ENCODE measurements around the gene C16orf54.
"Not testable (repeated sequence)": the region's sequence is repeated elsewhere in the genome, so short reads cannot be mapped to it uniquely, and the experiment has no call there.

Gene C16orf54

DNA sequence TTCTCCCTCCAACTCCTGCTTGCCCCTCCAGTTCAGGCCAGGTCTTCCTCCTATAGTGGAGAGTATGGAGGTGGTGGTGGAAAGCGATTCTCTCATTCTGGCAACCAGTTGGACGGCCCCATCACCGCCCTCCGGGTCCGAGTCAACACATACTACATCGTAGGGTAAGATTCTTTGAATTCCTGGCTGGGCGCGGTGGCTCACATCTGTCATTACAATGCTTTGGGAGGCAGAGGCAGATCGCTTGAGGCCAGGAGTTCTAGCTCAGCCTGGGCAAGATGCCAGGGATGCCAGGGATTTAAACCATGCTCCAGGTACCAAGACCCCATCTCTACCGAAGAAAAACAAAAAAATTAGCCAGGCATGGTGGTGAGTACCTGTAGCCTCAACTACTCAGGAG, 33.7 kb upstream of the C16orf54 start:
- no peak for TF ChIP-seq CTCF (IDR thresholded peaks at IDR 0.05)

GRCh38 chr16:29777576-29778350, 32.0 kb upstream of the C16orf54 start, which contains the start of gene ZG16:
Gene ZG16 (plus strand): TSS chr16:29778256. CDS start chr16:29779267, 1,011 bp downstream.
- Mint-ChIP-seq H3K9me3 (no peaks in the 10 kb centered on the region), H3K4me1 (no peaks in the 10 kb centered on the region), H3K4me3 (no peak within 1 kb of the TSS), H3K27ac (no peak within 1 kb of the TSS), H3K27me3 (ENCODE audit: low read depth, poor library complexity) (peaks cover 63% of the 10 kb centered on the region), H3K36me3 (ENCODE audit: low read depth) (no peaks in the 10 kb centered on the region)
- no peak for TF ChIP-seq CTCF (IDR thresholded peaks at IDR 0.05)
- DNase-seq, result no peak

More for the DNA sequence above, 33.7 kb upstream of the C16orf54 start:
- H3K4me3 Mint-ChIP-seq, result no peak overlapping the region
- H3K27me3 Mint-ChIP-seq (ENCODE audit: low read depth, poor library complexity), result peaks cover 59% of the 10 kb centered on the region
- peaks cover 8% of the 10 kb centered on the region for H3K4me1 Mint-ChIP-seq
- H3K9me3 Mint-ChIP-seq, result peaks cover 12% of the 10 kb centered on the region
- no peak for DNase-seq
- H3K36me3 Mint-ChIP-seq (ENCODE audit: low read depth), result no peaks in the 10 kb centered on the region
- H3K27ac Mint-ChIP-seq, result peak overlapping the region; percentile 15

- Mint-ChIP-seq H3K4me3 (no peak overlapping the region), H3K27ac (no peak overlapping the region), H3K36me3 (ENCODE audit: low read depth) (no peaks in the 10 kb centered on the region), H3K4me1 (peaks cover 4% of the 10 kb centered on the region), H3K9me3 (no peaks in the 10 kb centered on the region), H3K27me3 (ENCODE audit: low read depth, poor library complexity) (peaks cover 51% of the 10 kb centered on the region)
- no peak for TF ChIP-seq CTCF (IDR thresholded peaks at IDR 0.05)
- no peak for DNase-seq
These were observed 30.1 kb upstream of the C16orf54 start for GRCh38 chr16:29775742-29776408.

- Mint-ChIP-seq H3K4me1 (peaks cover 4% of the 10 kb centered on the region), H3K36me3 (ENCODE audit: low read depth) (no peaks in the 10 kb centered on the region), H3K27ac (no peak overlapping the region), H3K9me3 (no peaks in the 10 kb centered on the region), H3K4me3 (no peak overlapping the region), H3K27me3 (ENCODE audit: low read depth, poor library complexity) (peaks cover 40% of the 10 kb centered on the region)
- no peak for DNase-seq
- TF ChIP-seq CTCF (IDR thresholded peaks at IDR 0.05), result no peak
These were observed 28.9 kb upstream of the C16orf54 start for GRCh38 chr16:29774730-29775129.

- not testable (repeated sequence) for H3K4me3 Mint-ChIP-seq; H3K36me3 Mint-ChIP-seq (ENCODE audit: low read depth); H3K4me1 Mint-ChIP-seq; DNase-seq; H3K27ac Mint-ChIP-seq; H3K9me3 Mint-ChIP-seq
- peaks cover 26% of the 10 kb centered on the region for H3K27me3 Mint-ChIP-seq (ENCODE audit: low read depth, poor library complexity)
These were observed 26.5 kb upstream of the C16orf54 start for GRCh38 chr16:29772330-29772729.

DNA sequence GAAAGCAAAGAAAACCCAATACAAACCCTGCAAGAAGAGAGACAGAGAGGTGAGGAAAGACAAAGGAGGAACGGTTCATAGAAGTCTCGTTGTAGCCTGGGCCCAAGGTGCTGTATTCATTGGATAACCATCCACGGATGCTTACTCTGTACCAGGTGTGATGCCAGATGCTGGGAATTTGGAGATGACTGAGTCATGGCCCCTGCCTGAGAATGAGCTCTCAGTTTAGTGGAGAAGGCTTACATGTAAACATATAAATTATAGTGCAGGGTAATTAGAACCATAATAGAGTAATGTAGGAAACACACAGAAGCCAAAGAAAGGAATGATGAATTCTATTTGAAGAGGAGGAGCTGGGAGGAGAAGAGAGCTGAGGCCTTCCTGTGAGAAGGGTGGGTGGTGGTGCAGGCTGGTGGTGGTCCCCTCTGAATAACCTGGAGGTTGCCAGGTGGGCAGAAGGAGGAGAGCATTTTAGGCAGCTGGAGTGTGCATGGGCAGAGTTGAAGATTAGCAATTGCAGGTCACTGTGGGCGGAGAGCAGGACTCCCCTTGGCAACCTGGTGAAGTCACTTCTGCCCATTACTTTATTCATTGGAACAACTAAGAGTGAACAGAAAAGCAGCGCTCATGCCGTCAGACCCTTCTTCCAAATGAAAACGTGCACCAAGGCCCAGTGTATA, 24.6 kb upstream of the C16orf54 start:
- H3K9me3 Mint-ChIP-seq, result no peaks in the 10 kb centered on the region
- TF ChIP-seq CTCF (IDR thresholded peaks at IDR 0.05), result no peak

More for the DNA sequence above, 24.6 kb upstream of the C16orf54 start:
- H3K27ac Mint-ChIP-seq, result no peak overlapping the region
- no peak overlapping the region for H3K4me3 Mint-ChIP-seq
- peaks cover 30% of the 10 kb centered on the region for H3K27me3 Mint-ChIP-seq (ENCODE audit: low read depth, poor library complexity)
- DNase-seq, result no peak
- H3K36me3 Mint-ChIP-seq (ENCODE audit: low read depth), result no peaks in the 10 kb centered on the region
- peaks cover 7% of the 10 kb centered on the region for H3K4me1 Mint-ChIP-seq
